ENCODE data around the gene AMMECR1L. TPM values are rescaled to one million over a fixed set of nuclear protein-coding genes. Genes with fewer than 3 reads are reported as not detected.

Gene AMMECR1L
- polyA plus RNA-seq, 1 donor from 2014 or later: 19.5 TPM

- TF ChIP-seq EZH2 (IDR thresholded peaks at IDR 0.05; ENCODE audit: borderline replicate concordance, insufficient read depth, low read length, poor library complexity, severe bottlenecking): no peak
- TF ChIP-seq CTCF (IDR thresholded peaks at IDR 0.05; ENCODE audit: poor library complexity, severe bottlenecking): no peak
- TF ChIP-seq SMC3 (conservative IDR thresholded peaks at IDR 0.05; ENCODE audit: poor library complexity): no peak
- no peak for TF ChIP-seq POLR2AphosphoS5 (IDR thresholded peaks at IDR 0.05)
- TF ChIP-seq RAD21 (conservative IDR thresholded peaks at IDR 0.05): no peak
- no peak for TF ChIP-seq EP300 (conservative IDR thresholded peaks at IDR 0.05; ENCODE audit: poor library complexity, severe bottlenecking)
- Histone ChIP-seq H3K9me3 (ENCODE audit: low read length) (no peaks in the 10 kb centered on the region), H2AFZ (ENCODE audit: low read depth, low read length) (no peak overlapping the region), H3K79me2 (replicated peaks; ENCODE audit: insufficient read depth, low read length) (peaks cover 7% of the 10 kb centered on the region), H3K4me2 (ENCODE audit: low read length) (no peak overlapping the region), H3K27me3 (ENCODE audit: insufficient read depth, low read depth, low read length) (no peaks in the 10 kb centered on the region), H3K4me3 (ENCODE audit: low read length) (no peak overlapping the region), H3K9me2 (ENCODE audit: insufficient read depth, low read length) (no peaks in the 10 kb centered on the region), H3K27ac (ENCODE audit: low read length) (no peak overlapping the region), H3F3A (ENCODE audit: insufficient read depth, low read length, poor library complexity, severe bottlenecking) (no peaks in the 10 kb centered on the region), H3K36me3 (ENCODE audit: insufficient read depth, low read length) (peaks cover 4% of the 10 kb centered on the region), H4K20me1 (ENCODE audit: insufficient read depth) (no peaks in the 10 kb centered on the region), H3K9ac (ENCODE audit: low read length) (no peak overlapping the region)
Observed at GRCh38 chr2:127874378-127875269, 11.1 kb downstream of the AMMECR1L start.

- peaks cover 4% of the 10 kb centered on the region for H3K36me3 ChIP-seq (ENCODE audit: insufficient read depth, low read length)
- no peak overlapping the region for H3K4me3 ChIP-seq (ENCODE audit: low read length)
- H3K4me2 ChIP-seq (ENCODE audit: low read length): no peak overlapping the region
- H3K27ac ChIP-seq (ENCODE audit: low read length): no peak overlapping the region
- H3K9me3 ChIP-seq (ENCODE audit: low read length): no peaks in the 10 kb centered on the region
- H3K27me3 ChIP-seq (ENCODE audit: insufficient read depth, low read depth, low read length): no peaks in the 10 kb centered on the region
- no peaks in the 10 kb centered on the region for H4K20me1 ChIP-seq (ENCODE audit: insufficient read depth)
- no peaks in the 10 kb centered on the region for H3F3A ChIP-seq (ENCODE audit: insufficient read depth, low read length, poor library complexity, severe bottlenecking)
- no peaks in the 10 kb centered on the region for H3K9me2 ChIP-seq (ENCODE audit: insufficient read depth, low read length)
- no peak overlapping the region for H2AFZ ChIP-seq (ENCODE audit: low read depth, low read length)
- peaks cover 4% of the 10 kb centered on the region for H3K79me2 ChIP-seq (replicated peaks; ENCODE audit: insufficient read depth, low read length)
- no peak for TF ChIP-seq EP300 (conservative IDR thresholded peaks at IDR 0.05; ENCODE audit: poor library complexity, severe bottlenecking)
- no peak for TF ChIP-seq TAF1 (IDR thresholded peaks at IDR 0.05; ENCODE audit: low read depth)
- no peak for TF ChIP-seq RAD21 (conservative IDR thresholded peaks at IDR 0.05)
- TF ChIP-seq CTCF (IDR thresholded peaks at IDR 0.05; ENCODE audit: poor library complexity, severe bottlenecking): no peak
- TF ChIP-seq POLR2AphosphoS5 (IDR thresholded peaks at IDR 0.05): no peak
- no peak for TF ChIP-seq SMC3 (conservative IDR thresholded peaks at IDR 0.05; ENCODE audit: poor library complexity)
- TF ChIP-seq REST (IDR thresholded peaks at IDR 0.05; ENCODE audit: borderline replicate concordance): no peak
- TF ChIP-seq EZH2 (IDR thresholded peaks at IDR 0.05; ENCODE audit: borderline replicate concordance, insufficient read depth, low read length, poor library complexity, severe bottlenecking): no peak
- TF ChIP-seq MXI1 (conservative IDR thresholded peaks at IDR 0.05; ENCODE audit: poor library complexity, severe bottlenecking): no peak
- no peak overlapping the region for H3K9ac ChIP-seq (ENCODE audit: low read length)
Observed at GRCh38 chr2:127873707-127874303, 12.0 kb downstream of the AMMECR1L start.
